Astrocyte (in vitro differentiated cells and primary cell): Measurements from ENCODE around the gene HLA-DPB1. TPM values are rescaled to one million over a fixed set of nuclear protein-coding genes. Genes with fewer than 3 reads are reported as not detected.

Experiments
- DNase-seq: peaks from one replicate; pipeline ENCODE4 v3.0.0-alpha.2; 2010; ENCODE audit warnings: low read depth
- FAIRE-seq: peaks from 2 replicates; lab custom pipeline; 2011; peaks lifted over from hg19 to GRCh38; lab: Jason Lieb, UNC
- H2AFZ ChIP-seq: 2 replicates; pipeline ENCODE4 v1.6.0; 2012; ENCODE audit warnings: low read depth, low read length, inconsistent platforms
- H3K27ac ChIP-seq: 2 replicates; pipeline ENCODE4 v1.5.1; 2011; ENCODE audit warnings: low read depth, low read length, inconsistent platforms
- H3K27me3 ChIP-seq: 2 replicates; pipeline ENCODE4 v1.6.0; 2011; ENCODE audit warnings: low read length, inconsistent platforms; ENCODE audit not compliant: insufficient read depth
- H3K36me3 ChIP-seq: 2 replicates; pipeline ENCODE4 v1.5.1; 2011; ENCODE audit warnings: low read length, inconsistent platforms; ENCODE audit not compliant: insufficient read depth
- H3K4me1 ChIP-seq: 2 replicates; pipeline ENCODE4 v1.5.1; 2011; ENCODE audit warnings: low read length, inconsistent platforms; ENCODE audit not compliant: insufficient read depth
- H3K4me2 ChIP-seq: 2 replicates; pipeline ENCODE4 v1.6.0; 2012; ENCODE audit warnings: low read length, inconsistent platforms
- H3K4me3 ChIP-seq: 2 replicates; pipeline ENCODE4 v1.5.1; 2011; ENCODE audit warnings: low read depth, mild to moderate bottlenecking, low read length, inconsistent platforms; ENCODE audit not compliant: insufficient read depth
- H3K79me2 ChIP-seq: 2 replicates; pipeline ENCODE4 v1.6.0; 2012; ENCODE audit warnings: mild to moderate bottlenecking, low read length, inconsistent platforms; ENCODE audit not compliant: insufficient read depth
- H3K9ac ChIP-seq: 2 replicates; pipeline ENCODE4 v1.6.0; 2012; ENCODE audit warnings: mild to moderate bottlenecking, low read length, inconsistent platforms
- H3K9me3 ChIP-seq: 2 replicates; pipeline ENCODE4 v1.5.1; 2012; ENCODE audit warnings: low read depth, mild to moderate bottlenecking, low read length, inconsistent platforms; ENCODE audit not compliant: insufficient read depth
- H4K20me1 ChIP-seq: 2 replicates; pipeline ENCODE4 v1.6.0; 2012; ENCODE audit warnings: low read length, inconsistent platforms; ENCODE audit not compliant: insufficient read depth
- H3K27ac Mint-ChIP-seq: one replicate; pipeline ENCODE4 v1.8.0; 2021; ENCODE audit warnings: mild to moderate bottlenecking, mixed read lengths; ENCODE audit not compliant: unreplicated experiment
- H3K27me3 Mint-ChIP-seq: one replicate; pipeline ENCODE4 v1.8.0; 2021; ENCODE audit warnings: low read depth, mixed read lengths; ENCODE audit not compliant: unreplicated experiment
- H3K36me3 Mint-ChIP-seq: one replicate; pipeline ENCODE4 v1.8.0; 2021; ENCODE audit warnings: low read depth, mixed read lengths; ENCODE audit not compliant: unreplicated experiment
- H3K4me1 Mint-ChIP-seq: one replicate; pipeline ENCODE4 v1.8.0; 2021; ENCODE audit warnings: low read depth, mixed read lengths; ENCODE audit not compliant: unreplicated experiment
- H3K4me3 Mint-ChIP-seq: one replicate; pipeline ENCODE4 v1.8.0; 2021; ENCODE audit warnings: mild to moderate bottlenecking, moderate library complexity, mixed read lengths; ENCODE audit not compliant: unreplicated experiment
- H3K9me3 Mint-ChIP-seq: one replicate; pipeline ENCODE4 v1.8.0; 2021; ENCODE audit warnings: mild to moderate bottlenecking, mixed read lengths; ENCODE audit not compliant: unreplicated experiment
- EZH2 ChIP-seq: IDR thresholded peaks from 2 replicates; pipeline ENCODE4 v1.6.1; 2012; ENCODE audit warnings: mild to moderate bottlenecking, low read length, inconsistent platforms; ENCODE audit not compliant: insufficient read depth
- total RNA-seq: library from RNA; stranded (reverse); gene quantifications from 2 replicates; pipeline ENCODE4 v1.2.1, GENCODE V29; 2021
- TF ChIP-seq, protein P1 (sequence below): IDR thresholded peaks from 2 replicates; pipeline ENCODE4 v1.5.1; 2011; ENCODE audit warnings: low read depth, mild to moderate bottlenecking, inconsistent platforms, low read length, moderate library complexity; ENCODE audit not compliant: insufficient read depth

HLA-DPB1 gene
- total RNA-seq, 1 donor from 2014 or later, result 3.4 TPM

DNA sequence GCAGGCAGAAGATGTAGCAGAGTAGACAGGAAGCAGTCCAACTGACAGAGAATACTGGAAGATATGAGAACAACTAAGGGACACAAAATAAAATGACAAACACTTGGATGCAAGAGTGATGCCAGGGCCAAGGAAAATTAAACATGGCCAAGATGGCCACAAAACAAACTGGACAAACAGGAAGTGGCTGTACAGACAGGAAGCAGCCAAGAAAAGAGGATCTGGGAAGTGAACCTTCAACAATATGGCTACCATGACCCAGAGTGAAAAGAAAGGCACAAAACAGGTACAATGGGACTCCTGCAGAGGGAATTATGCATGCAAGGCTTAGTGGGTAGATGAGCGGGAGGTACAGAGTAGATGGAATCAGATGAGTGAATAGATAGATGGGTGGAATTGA is 29.1 kb downstream of the HLA-DPB1 start:
- Mint-ChIP-seq H3K27me3 (peaks cover 38% of the 10 kb centered on the region), H3K4me3 (no peak overlapping the region), H3K27ac (no peak overlapping the region), H3K4me1 (no peaks in the 10 kb centered on the region), H3K9me3 (peaks cover 15% of the 10 kb centered on the region), H3K36me3 (no peaks in the 10 kb centered on the region)
- H3K4me3 ChIP-seq, result no peak overlapping the region
- H3K9ac ChIP-seq, result no peak overlapping the region
- no peaks in the 10 kb centered on the region for H3K4me1 ChIP-seq
- H3K36me3 ChIP-seq, result no peaks in the 10 kb centered on the region
- H3K79me2 ChIP-seq, result no peaks in the 10 kb centered on the region
- no peak overlapping the region for H2AFZ ChIP-seq
- no peak for TF ChIP-seq EZH2
- TF ChIP-seq, protein P1, sequence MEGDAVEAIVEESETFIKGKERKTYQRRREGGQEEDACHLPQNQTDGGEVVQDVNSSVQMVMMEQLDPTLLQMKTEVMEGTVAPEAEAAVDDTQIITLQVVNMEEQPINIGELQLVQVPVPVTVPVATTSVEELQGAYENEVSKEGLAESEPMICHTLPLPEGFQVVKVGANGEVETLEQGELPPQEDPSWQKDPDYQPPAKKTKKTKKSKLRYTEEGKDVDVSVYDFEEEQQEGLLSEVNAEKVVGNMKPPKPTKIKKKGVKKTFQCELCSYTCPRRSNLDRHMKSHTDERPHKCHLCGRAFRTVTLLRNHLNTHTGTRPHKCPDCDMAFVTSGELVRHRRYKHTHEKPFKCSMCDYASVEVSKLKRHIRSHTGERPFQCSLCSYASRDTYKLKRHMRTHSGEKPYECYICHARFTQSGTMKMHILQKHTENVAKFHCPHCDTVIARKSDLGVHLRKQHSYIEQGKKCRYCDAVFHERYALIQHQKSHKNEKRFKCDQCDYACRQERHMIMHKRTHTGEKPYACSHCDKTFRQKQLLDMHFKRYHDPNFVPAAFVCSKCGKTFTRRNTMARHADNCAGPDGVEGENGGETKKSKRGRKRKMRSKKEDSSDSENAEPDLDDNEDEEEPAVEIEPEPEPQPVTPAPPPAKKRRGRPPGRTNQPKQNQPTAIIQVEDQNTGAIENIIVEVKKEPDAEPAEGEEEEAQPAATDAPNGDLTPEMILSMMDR, result no peak
- H3K9me3 ChIP-seq, result peaks cover 2% of the 10 kb centered on the region
- no peak overlapping the region for H3K27ac ChIP-seq
- peaks cover 16% of the 10 kb centered on the region for H3K27me3 ChIP-seq
- FAIRE-seq (no peak), DNase-seq (no peak)
- no peak overlapping the region for H3K4me2 ChIP-seq
- H4K20me1 ChIP-seq, result no peaks in the 10 kb centered on the region

DNA sequence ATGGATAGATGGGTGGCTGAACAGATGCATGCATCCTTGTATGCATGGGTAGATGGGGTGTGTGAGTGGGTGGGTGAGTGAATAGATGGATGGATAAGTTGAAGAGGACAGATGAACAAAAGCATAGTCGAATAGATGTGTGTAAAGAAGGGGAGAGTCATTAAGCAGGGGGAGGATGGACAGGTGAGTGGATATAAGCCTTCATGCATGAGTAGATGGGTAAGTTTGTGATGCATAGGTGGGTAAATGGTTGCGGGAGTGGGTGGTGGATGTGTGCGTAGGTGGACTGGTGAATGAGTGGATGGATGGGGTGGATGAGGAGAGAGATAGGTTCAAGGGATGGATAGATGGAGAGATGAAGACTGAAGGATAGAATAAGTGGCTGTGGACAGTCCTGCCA is 29.6 kb downstream of the HLA-DPB1 start:
- Mint-ChIP-seq H3K27ac (no peak overlapping the region), H3K9me3 (peaks cover 15% of the 10 kb centered on the region), H3K4me3 (no peak overlapping the region), H3K27me3 (peaks cover 43% of the 10 kb centered on the region), H3K4me1 (no peaks in the 10 kb centered on the region), H3K36me3 (no peaks in the 10 kb centered on the region)
- H3K4me1 ChIP-seq, result no peaks in the 10 kb centered on the region
- H3K9ac ChIP-seq, result no peak overlapping the region
- peaks cover 17% of the 10 kb centered on the region for H3K27me3 ChIP-seq
- DNase-seq (no peak), FAIRE-seq (no peak)
- no peak overlapping the region for H3K4me3 ChIP-seq
- peaks cover under 1% of the 10 kb centered on the region for H3K9me3 ChIP-seq
- no peak overlapping the region for H3K4me2 ChIP-seq
- no peaks in the 10 kb centered on the region for H4K20me1 ChIP-seq
- H2AFZ ChIP-seq, result no peak overlapping the region
- no peaks in the 10 kb centered on the region for H3K36me3 ChIP-seq
- H3K27ac ChIP-seq, result no peak overlapping the region
- TF ChIP-seq, protein P1, result no peak
- TF ChIP-seq EZH2, result no peak
- no peaks in the 10 kb centered on the region for H3K79me2 ChIP-seq

DNA sequence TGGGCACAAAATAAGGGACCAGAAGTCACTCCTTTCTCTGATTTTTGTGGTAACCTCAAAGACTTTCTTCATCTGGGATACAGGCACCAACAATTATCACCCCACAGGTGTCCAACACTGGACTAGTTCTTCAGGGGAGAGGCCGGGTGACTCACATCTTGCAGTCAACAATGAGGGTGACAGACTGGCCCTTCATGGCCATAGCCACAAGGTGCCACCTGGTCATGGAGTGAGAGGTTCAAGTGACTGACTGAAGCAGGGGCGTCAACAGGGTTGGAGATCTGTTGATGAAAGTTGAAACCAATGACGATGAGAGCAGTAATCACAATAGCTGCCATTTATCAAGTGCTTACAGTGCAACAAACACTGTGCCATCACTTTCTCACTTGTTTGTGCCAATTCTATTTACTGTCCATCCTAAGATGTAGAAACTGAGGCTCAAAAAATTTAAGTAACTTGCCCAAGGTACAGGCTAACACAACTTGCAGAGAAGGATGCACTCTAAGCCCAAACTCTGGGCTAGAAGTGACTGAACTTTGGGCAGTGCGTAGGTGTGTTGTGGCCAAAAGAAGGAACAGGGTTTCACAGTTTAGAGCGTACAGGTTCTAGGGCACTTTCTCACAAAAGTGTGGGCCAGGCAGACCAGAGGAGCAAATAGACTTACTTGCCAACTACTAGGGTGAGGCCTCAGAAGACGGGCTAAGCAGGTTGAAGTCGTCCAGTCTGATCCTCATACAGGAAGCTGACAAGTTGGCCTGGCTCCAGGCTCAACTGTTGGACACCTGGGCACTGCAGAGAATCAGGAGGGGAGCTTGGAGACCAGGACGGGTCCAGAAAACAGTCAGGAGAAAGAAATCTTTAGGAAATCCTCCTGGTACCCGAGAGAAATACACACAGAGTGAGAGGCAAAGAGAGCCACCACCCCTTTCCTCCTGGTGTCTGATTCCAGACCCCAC is 30.4 kb downstream of the HLA-DPB1 start:
- peaks cover 15% of the 10 kb centered on the region for H3K9me3 Mint-ChIP-seq
- no peak overlapping the region for H3K4me3 Mint-ChIP-seq
- no peak overlapping the region for H2AFZ ChIP-seq
- no peaks in the 10 kb centered on the region for H3K4me1 ChIP-seq
- H3K27ac Mint-ChIP-seq, result no peak overlapping the region
- H3K9ac ChIP-seq, result no peak overlapping the region
- H3K9me3 ChIP-seq, result no peaks in the 10 kb centered on the region
- DNase-seq (no peak), FAIRE-seq (no peak)
- peaks cover 20% of the 10 kb centered on the region for H3K27me3 ChIP-seq
- peaks cover 47% of the 10 kb centered on the region for H3K27me3 Mint-ChIP-seq
- no peak overlapping the region for H3K27ac ChIP-seq
- H3K36me3 ChIP-seq, result no peaks in the 10 kb centered on the region
- H3K36me3 Mint-ChIP-seq, result no peaks in the 10 kb centered on the region
- H3K4me1 Mint-ChIP-seq, result no peaks in the 10 kb centered on the region
- H4K20me1 ChIP-seq, result no peaks in the 10 kb centered on the region
- no peak for TF ChIP-seq EZH2
- TF ChIP-seq, protein P1, result no peak
- no peaks in the 10 kb centered on the region for H3K79me2 ChIP-seq
- no peak overlapping the region for H3K4me2 ChIP-seq
- H3K4me3 ChIP-seq, result no peak overlapping the region
